NB4 (cell line): ENCODE data around the gene TEAD4.

ENCODE experiments used
- CTCF ChIP-seq: IDR thresholded peaks from one replicate; pipeline ENCODE4 v1.5.1; 2012; ENCODE audit warnings: low read depth, low read length
- MAX ChIP-seq: IDR thresholded peaks from 2 replicates; pipeline ENCODE4 v1.6.1; 2011; ENCODE audit warnings: low read depth, low read length
- MYC ChIP-seq: IDR thresholded peaks from 2 replicates; pipeline ENCODE4 v1.6.1; 2011; ENCODE audit warnings: low read depth, low read length
- POLR2A ChIP-seq: IDR thresholded peaks from 2 replicates; pipeline ENCODE4 v1.6.1; 2011; ENCODE audit warnings: mild to moderate bottlenecking; ENCODE audit not compliant: insufficient read length; ENCODE audit errors: extremely low read depth

GRCh38 chr12:2919249-2919648 lies 39.9 kb upstream of the TEAD4 start:
- TF ChIP-seq CTCF (no peak), MAX (no peak), POLR2A (no peak), MYC (no peak)
